GM19238 (cell line): Measurements from ENCODE around the gene CSTA.
A peak's percentile ranks its signal among the peaks of the same experiment; 100 is the strongest.
"Not testable (repeated sequence)": the region's sequence is repeated elsewhere in the genome, so short reads cannot be mapped to it uniquely, and the experiment has no call there.

Source experiments
- DNase-seq: peaks from one replicate; pipeline ENCODE4 v3.0.0; 2011; ENCODE audit warnings: low spot score; ENCODE audit not compliant: insufficient read length

Gene CSTA

GRCh38 chr3:122322095-122323075, 2.7 kb upstream of the CSTA start:
- DNase-seq = peak; percentile 22

GRCh38 chr3:122325769-122326168, 721 bp downstream of the CSTA start:
- no peak for DNase-seq

- DNase-seq = no peak
These were observed 6.8 kb downstream of the CSTA start for GRCh38 chr3:122331886-122332285.

DNA sequence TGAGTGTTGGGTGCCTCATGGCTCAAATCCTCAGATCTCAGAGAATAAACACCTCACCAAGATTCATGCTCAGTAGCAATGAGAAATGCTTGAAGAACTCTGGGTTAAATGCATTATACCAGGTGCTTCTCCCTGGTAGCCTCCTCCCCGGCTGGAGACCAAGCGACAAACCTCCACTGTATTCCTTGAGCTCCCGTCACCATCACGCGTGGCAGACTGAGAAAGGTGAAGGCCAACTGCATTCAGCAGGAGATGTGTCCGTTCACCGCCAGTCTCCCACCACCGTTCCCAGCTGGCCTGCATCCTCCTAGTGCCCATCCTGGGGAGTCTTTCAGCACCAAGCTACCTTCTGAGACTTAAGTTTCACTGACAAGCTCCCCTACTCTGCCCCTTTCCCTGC, 7.5 kb downstream of the CSTA start:
- no peak for DNase-seq

DNA sequence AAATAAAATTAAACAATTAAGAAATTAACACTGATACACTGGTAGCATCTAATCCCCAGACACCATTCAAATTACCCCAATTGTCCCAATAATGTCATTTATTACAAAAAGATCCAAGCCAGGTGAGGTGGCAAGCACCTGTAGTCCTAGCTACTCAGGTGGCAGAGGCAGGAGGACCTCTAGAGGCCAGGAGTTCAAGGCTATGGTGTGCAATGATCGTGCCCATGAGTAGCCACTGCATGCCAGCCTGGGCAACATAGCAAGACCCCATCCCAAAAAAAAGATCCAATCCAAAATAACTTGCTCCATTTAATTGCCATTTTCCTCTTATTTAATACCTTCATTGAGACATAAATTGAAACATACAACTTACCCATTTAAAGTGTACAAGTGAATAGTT, 17.8 kb downstream of the CSTA start:
- no peak for DNase-seq

- no peak for DNase-seq
These were observed 18.6 kb downstream of the CSTA start for GRCh38 chr3:122343654-122344053.

DNA sequence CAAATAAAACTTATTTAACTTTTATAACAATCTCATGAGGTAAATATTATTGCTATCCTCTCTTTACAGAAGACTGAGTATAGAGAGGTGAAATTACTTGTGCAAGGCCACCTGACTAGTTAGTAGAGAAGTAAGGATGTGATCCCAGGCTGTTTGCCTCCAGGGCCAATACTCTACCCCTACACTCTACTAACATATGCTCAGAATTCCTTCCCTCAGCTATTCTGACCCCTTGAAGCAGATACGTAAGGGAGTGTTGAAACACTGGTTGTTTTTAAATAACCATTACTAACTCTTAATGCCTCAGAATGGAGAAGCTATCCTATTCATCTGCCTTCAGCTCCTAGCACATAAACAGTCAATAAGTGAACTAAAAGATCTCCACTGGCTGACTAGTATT, 24.1 kb downstream of the CSTA start:
- no peak for DNase-seq

- DNase-seq = no peak
These were observed 25.9 kb downstream of the CSTA start for GRCh38 chr3:122350814-122351418.

DNA sequence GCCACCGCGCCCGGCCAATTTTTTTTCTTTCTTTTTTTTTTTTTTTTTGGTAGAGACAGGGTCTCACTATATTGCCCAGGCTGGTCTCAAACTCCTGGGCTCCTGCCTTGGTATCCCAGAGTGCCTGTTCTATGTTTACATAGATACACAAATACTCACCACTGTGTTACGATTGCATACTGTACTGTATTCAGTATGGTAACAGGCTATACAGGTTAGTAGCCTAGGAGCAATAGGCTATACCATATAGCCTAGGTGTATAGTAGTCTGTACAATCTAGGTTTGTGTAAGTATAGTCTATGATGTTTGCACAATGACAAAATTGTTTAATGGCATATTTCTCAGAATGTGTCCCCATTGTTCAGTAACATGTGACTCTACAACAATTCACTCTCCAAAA, 26.6 kb downstream of the CSTA start:
- no peak for DNase-seq

GRCh38 chr3:122353215-122353614, 28.2 kb downstream of the CSTA start:
- no peak for DNase-seq

DNA sequence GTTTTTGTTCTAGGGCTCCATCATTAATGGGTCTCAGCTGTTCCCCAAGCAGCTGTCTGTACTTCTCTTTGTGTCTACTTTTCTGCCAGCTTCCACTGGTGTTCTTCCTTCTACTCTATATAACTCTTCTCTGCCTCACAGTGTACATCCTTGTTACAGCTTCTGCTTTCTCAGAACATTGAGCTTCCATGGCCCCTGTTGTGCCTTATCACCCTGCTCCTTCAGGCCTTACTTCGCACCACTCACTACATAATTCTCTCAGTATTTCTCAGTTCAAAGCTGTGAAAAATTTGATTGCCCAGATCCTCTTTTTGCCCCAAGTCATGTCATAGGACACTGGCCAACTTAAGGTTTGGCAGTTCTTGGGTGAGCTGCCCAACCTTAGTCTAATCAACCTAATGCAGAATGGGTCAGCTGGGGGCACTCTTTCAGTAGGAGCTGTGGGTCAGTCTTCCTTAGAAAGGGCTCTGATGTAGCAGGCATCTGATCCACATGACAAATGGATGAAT, 28.9 kb downstream of the CSTA start:
- DNase-seq = no peak

GRCh38 chr3:122355612-122356011, 30.6 kb downstream of the CSTA start:
- DNase-seq = no peak

- no peak for DNase-seq
These were observed 31.4 kb downstream of the CSTA start for GRCh38 chr3:122356402-122356801.

DNA sequence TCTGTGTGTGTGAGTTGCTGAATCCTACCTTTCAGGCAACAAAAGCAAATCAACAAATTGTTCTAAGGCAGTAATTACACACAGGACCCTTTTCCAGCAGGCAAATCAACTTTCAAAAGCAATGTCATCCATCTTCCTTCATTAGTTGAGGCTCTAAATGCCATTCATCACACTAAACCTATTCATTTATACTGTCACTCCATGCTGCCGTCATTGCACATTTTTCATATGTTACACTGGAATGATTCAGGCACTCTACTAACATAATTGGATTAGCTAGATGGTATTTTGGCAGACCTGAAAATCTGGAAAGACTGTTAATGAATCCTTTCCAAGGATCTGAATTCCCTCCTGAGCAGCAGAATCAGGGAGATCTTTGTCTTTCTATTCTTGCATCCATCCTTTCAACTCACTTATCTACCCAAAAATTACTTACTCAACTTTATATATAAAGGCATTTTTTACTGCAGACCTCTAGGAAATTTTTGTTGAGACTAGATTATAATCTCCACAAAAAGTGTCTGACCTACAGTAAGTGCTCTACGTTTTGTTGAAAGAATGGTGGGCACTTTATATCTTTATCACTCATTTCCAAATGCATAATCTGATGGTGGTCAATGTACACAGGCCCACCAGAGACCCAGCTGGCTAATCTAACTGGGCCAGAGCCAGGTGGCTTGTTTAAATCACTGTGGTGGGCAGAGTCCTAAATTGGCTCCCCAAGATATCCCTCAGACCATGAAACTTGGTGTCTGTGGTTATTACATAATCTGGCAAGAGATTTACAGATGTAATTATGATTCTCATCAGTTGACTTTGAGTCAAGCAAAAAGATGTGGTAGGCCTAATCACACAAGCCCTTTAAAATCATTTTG, 33.0 kb downstream of the CSTA start:
- no peak for DNase-seq

GRCh38 chr3:122358703-122359032, 33.6 kb downstream of the CSTA start:
- no peak for DNase-seq

GRCh38 chr3:122362026-122362425, 37.0 kb downstream of the CSTA start:
- DNase-seq = no peak

- no peak for DNase-seq
These were observed 39.4 kb downstream of the CSTA start for GRCh38 chr3:122364490-122364889.

DNA sequence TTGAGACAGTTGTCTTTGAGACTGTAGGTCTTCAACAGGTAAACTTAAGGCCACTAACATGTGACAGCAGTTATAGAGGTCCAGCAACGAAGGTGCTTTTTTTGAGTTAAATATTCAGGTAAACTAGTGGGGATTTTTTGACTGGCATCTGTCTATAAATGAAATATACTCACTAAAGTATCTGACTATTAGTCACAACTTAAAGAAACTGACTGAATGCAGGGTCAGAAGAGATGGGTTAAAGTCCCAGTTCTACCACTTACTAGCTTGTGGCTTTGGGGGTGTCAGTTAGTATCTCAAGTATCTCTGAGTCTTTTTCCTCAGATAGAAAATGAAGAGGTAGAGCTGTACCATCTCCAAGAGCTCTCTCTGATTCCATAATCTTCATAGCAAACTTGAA, 40.0 kb downstream of the CSTA start:
- DNase-seq = no peak

- DNase-seq = not testable (repeated sequence)
These were observed 40.7 kb downstream of the CSTA start for GRCh38 chr3:122365582-122366378.

GRCh38 chr3:122366379-122366749, 41.3 kb downstream of the CSTA start:
- no peak for DNase-seq

DNA sequence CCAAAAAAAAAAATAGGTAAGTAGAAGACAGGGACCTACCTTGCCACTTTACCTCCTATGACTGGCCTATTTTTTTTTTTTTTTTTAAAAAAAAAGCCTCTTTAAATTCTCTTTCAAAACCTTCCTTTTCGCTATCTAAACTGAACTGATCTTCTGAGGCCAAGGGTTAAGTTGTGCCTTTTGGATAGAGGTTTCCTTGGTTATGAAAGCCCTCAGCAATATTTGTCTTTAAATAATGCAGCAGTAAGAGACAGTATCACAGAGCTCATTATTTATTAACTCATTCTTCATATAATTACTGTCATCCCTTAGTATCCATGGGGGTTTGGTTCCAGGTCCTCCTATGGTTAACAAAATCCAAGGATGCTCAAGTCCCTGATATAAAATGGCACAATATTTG, 49.0 kb downstream of the CSTA start:
- DNase-seq = no peak
